IPS DF 6.9 (cell line): ENCODE measurements around the gene CAMK2A.

Source experiments
- DNase-seq: peaks from one replicate; pipeline ENCODE4 v3.0.0-alpha.2; 2013; ENCODE audit warnings: low read depth, low spot score
- H3K27ac ChIP-seq: one replicate; pipeline ENCODE4 v1.5.1; 2013; ENCODE audit warnings: low read length, control low read depth
- H3K27me3 ChIP-seq: 2 replicates; pipeline ENCODE4 v1.6.1; 2013; ENCODE audit warnings: mild to moderate bottlenecking, low read length; ENCODE audit not compliant: control insufficient read depth, insufficient read depth
- H3K36me3 ChIP-seq: 2 replicates; pipeline ENCODE4 v1.6.1; 2013; ENCODE audit warnings: low read length; ENCODE audit not compliant: control insufficient read depth, insufficient read depth
- H3K4me1 ChIP-seq: 2 replicates; pipeline ENCODE4 v1.6.1; 2013; ENCODE audit warnings: low read length; ENCODE audit not compliant: control insufficient read depth, insufficient read depth
- H3K4me3 ChIP-seq: 2 replicates; pipeline ENCODE4 v1.5.1; 2013; ENCODE audit warnings: mild to moderate bottlenecking, low read length
- H3K9me3 ChIP-seq: 2 replicates; pipeline ENCODE4 v1.6.1; 2013; ENCODE audit warnings: low read length, inconsistent platforms; ENCODE audit not compliant: control insufficient read depth, insufficient read depth
- WGBS: extraction: QIAGEN DNeasy Blood & Tissue Kit; methylation state at CpG from one replicate; pipeline ENCODE4 v1.1.7; 2013; ENCODE audit warnings: mixed read lengths, missing lambda C conversion rate; ENCODE audit not compliant: insufficient read length, insufficient coverage; 5-methylcytosine and 5-hydroxymethylcytosine counted together

The CAMK2A gene

GRCh38 chr5:150316320-150316719 is 26.7 kb upstream of the CAMK2A start:
- Histone ChIP-seq H3K27me3 (no peaks in the 10 kb centered on the region), H3K4me1 (peaks cover 3% of the 10 kb centered on the region), H3K27ac (no peak overlapping the region), H3K36me3 (no peaks in the 10 kb centered on the region), H3K4me3 (no peak overlapping the region), H3K9me3 (no peaks in the 10 kb centered on the region)
- no CpG with 5 or more reads among the region's 3 CpGs for WGBS
- no peak for DNase-seq

GRCh38 chr5:150315245-150315644 is 25.7 kb upstream of the CAMK2A start:
- H3K4me1 ChIP-seq, result peaks cover 3% of the 10 kb centered on the region
- DNase-seq, result no peak
- H3K27ac ChIP-seq, result no peak overlapping the region
- no peak overlapping the region for H3K4me3 ChIP-seq
- H3K27me3 ChIP-seq, result no peaks in the 10 kb centered on the region
- no CpG with 5 or more reads among the region's 4 CpGs for WGBS
- no peaks in the 10 kb centered on the region for H3K36me3 ChIP-seq
- no peaks in the 10 kb centered on the region for H3K9me3 ChIP-seq

- Histone ChIP-seq H3K4me3 (no peak overlapping the region), H3K27me3 (no peaks in the 10 kb centered on the region), H3K9me3 (no peaks in the 10 kb centered on the region), H3K36me3 (no peaks in the 10 kb centered on the region), H3K27ac (no peak overlapping the region), H3K4me1 (peaks cover 3% of the 10 kb centered on the region)
- no peak for DNase-seq
- no CpG with 5 or more reads among the region's 6 CpGs for WGBS
These were observed 24.5 kb upstream of the CAMK2A start for GRCh38 chr5:150313921-150314716.

- no peak for DNase-seq
- Histone ChIP-seq H3K4me3 (no peak overlapping the region), H3K27me3 (no peaks in the 10 kb centered on the region), H3K27ac (no peak overlapping the region), H3K9me3 (no peaks in the 10 kb centered on the region), H3K36me3 (no peaks in the 10 kb centered on the region), H3K4me1 (no peaks in the 10 kb centered on the region)
- WGBS, result no CpG with 5 or more reads among the region's 6 CpGs
These were observed 23.9 kb upstream of the CAMK2A start for GRCh38 chr5:150313501-150313900.

- H3K27ac ChIP-seq, result no peak overlapping the region
- no CpG with 5 or more reads among the region's 6 CpGs for WGBS
- no peaks in the 10 kb centered on the region for H3K36me3 ChIP-seq
- DNase-seq, result no peak
- no peaks in the 10 kb centered on the region for H3K27me3 ChIP-seq
- no peaks in the 10 kb centered on the region for H3K9me3 ChIP-seq
- H3K4me3 ChIP-seq, result no peak overlapping the region
- H3K4me1 ChIP-seq, result no peaks in the 10 kb centered on the region
These were observed 22.9 kb upstream of the CAMK2A start for GRCh38 chr5:150312518-150312917.

- H3K36me3 ChIP-seq, result no peaks in the 10 kb centered on the region
- no peak overlapping the region for H3K27ac ChIP-seq
- no peaks in the 10 kb centered on the region for H3K9me3 ChIP-seq
- no peak overlapping the region for H3K4me3 ChIP-seq
- DNase-seq, result no peak
- H3K27me3 ChIP-seq, result no peaks in the 10 kb centered on the region
- WGBS, result no CpG with 5 or more reads among the region's 7 CpGs
- no peaks in the 10 kb centered on the region for H3K4me1 ChIP-seq
These were observed 21.6 kb upstream of the CAMK2A start for GRCh38 chr5:150311015-150311692.

GRCh38 chr5:150310246-150310645 is 20.7 kb upstream of the CAMK2A start:
- Histone ChIP-seq H3K36me3 (no peaks in the 10 kb centered on the region), H3K9me3 (no peaks in the 10 kb centered on the region), H3K27me3 (no peaks in the 10 kb centered on the region), H3K4me3 (no peak overlapping the region), H3K27ac (no peak overlapping the region), H3K4me1 (no peaks in the 10 kb centered on the region)
- no peak for DNase-seq
- WGBS, result no CpG with 5 or more reads among the region's 5 CpGs

GRCh38 chr5:150309886-150310239 is 20.3 kb upstream of the CAMK2A start:
- H3K9me3 ChIP-seq, result no peaks in the 10 kb centered on the region
- WGBS, result no CpG with 5 or more reads among the region's 1 CpG
- H3K4me1 ChIP-seq, result no peaks in the 10 kb centered on the region
- H3K27ac ChIP-seq, result no peak overlapping the region
- no peak for DNase-seq
- no peaks in the 10 kb centered on the region for H3K27me3 ChIP-seq
- no peaks in the 10 kb centered on the region for H3K36me3 ChIP-seq
- no peak overlapping the region for H3K4me3 ChIP-seq

- Histone ChIP-seq H3K36me3 (no peaks in the 10 kb centered on the region), H3K27ac (no peak overlapping the region), H3K9me3 (no peaks in the 10 kb centered on the region), H3K4me3 (no peak overlapping the region), H3K27me3 (no peaks in the 10 kb centered on the region), H3K4me1 (peaks cover 2% of the 10 kb centered on the region; the same call in 1 of the 2 replicates)
- no CpG with 5 or more reads among the region's 7 CpGs for WGBS
- no peak for DNase-seq
These were observed 19.7 kb upstream of the CAMK2A start for GRCh38 chr5:150309101-150309885.

GRCh38 chr5:150307617-150308426 is 18.2 kb upstream of the CAMK2A start:
- Histone ChIP-seq H3K4me3 (no peak overlapping the region), H3K4me1 (peaks cover 4% of the 10 kb centered on the region; the same call in 1 of the 2 replicates), H3K9me3 (no peaks in the 10 kb centered on the region), H3K36me3 (no peaks in the 10 kb centered on the region), H3K27me3 (no peaks in the 10 kb centered on the region), H3K27ac (no peak overlapping the region)
- no peak for DNase-seq
- no CpG with 5 or more reads among the region's 11 CpGs for WGBS
